A673 (cell line): Measurements from ENCODE around the gene SERTAD1. TPM values are rescaled to one million over a fixed set of nuclear protein-coding genes. Genes with fewer than 3 reads are reported as not detected.
"Not testable (repeated sequence)": the region's sequence is repeated elsewhere in the genome, so short reads cannot be mapped to it uniquely, and the experiment has no call there.

Experiments
- BruUV-seq: library from RNA; stranded (reverse); fragments of 400-500 nt; replicated peaks from 2 replicates; lab custom pipeline; 2021; lab: Mats Ljungman, UMichigan
- CTCF ChIA-PET: fragments of 300-600 bp; sonication (Branson Sonifier 250); formaldehyde crosslinking; loops from one replicate; lab custom pipeline; 2022; ENCODE audit warnings: antibody characterized with exemption; lab: Charles Lee
- POLR2A ChIA-PET: fragments of 300-600 bp; sonication (Branson Sonifier 250); formaldehyde crosslinking; loops from one replicate; lab custom pipeline; 2022; ENCODE audit warnings: antibody characterized with exemption; ENCODE audit not compliant: low non-redundant PET; lab: Charles Lee
- DNase-seq: peaks from one replicate; pipeline ENCODE4 v3.0.0-alpha.2; 2015; ENCODE audit warnings: low spot score
- H3K27ac ChIP-seq: fragments of 200-600 bp; sonication (generic); 2 replicates; pipeline ENCODE4 v1.5.1; 2016; ENCODE audit warnings: mixed run types, low read depth, mild to moderate bottlenecking, mixed read lengths, antibody characterized with exemption, low read length; ENCODE audit not compliant: poor library complexity, severe bottlenecking
- H3K27me3 ChIP-seq: fragments of 200-600 bp; sonication (generic); replicated peaks from 2 replicates; pipeline ENCODE4 v1.6.1; 2017; ENCODE audit warnings: mixed run types, low read depth, mild to moderate bottlenecking, mixed read lengths, antibody characterized with exemption, low read length; ENCODE audit not compliant: insufficient read depth, poor library complexity
- H3K36me3 ChIP-seq: fragments of 200-600 bp; sonication (generic); 2 replicates; pipeline ENCODE4 v1.6.1; 2016; ENCODE audit warnings: mixed run types, mild to moderate bottlenecking, mixed read lengths, antibody characterized with exemption, low read length; ENCODE audit not compliant: insufficient read depth, poor library complexity, severe bottlenecking
- H3K4me1 ChIP-seq: fragments of 200-600 bp; sonication (generic); 2 replicates; pipeline ENCODE4 v1.6.1; 2017; ENCODE audit warnings: mixed run types, mild to moderate bottlenecking, mixed read lengths, antibody characterized with exemption, low read length; ENCODE audit not compliant: insufficient read depth, poor library complexity, severe bottlenecking
- H3K4me3 ChIP-seq: fragments of 200-600 bp; sonication (generic); 2 replicates; pipeline ENCODE4 v1.5.1; 2016; ENCODE audit warnings: low read depth, mixed run types, mild to moderate bottlenecking, mixed read lengths, low read length; ENCODE audit not compliant: poor library complexity, severe bottlenecking
- H3K9me3 ChIP-seq: fragments of 200-600 bp; sonication (generic); 2 replicates; pipeline ENCODE4 v1.6.1; 2016; ENCODE audit warnings: mixed run types, low read depth, mild to moderate bottlenecking, mixed read lengths, antibody characterized with exemption, low read length; ENCODE audit not compliant: poor library complexity, severe bottlenecking
- CTCF ChIP-seq: fragments of 300-800, 200-600 bp; sonication (generic); conservative IDR thresholded peaks from 2 replicates; pipeline ENCODE4 v1.5.1; 2017; ENCODE audit warnings: low read depth, mild to moderate bottlenecking, antibody characterized with exemption, low read length, moderate library complexity, mixed read lengths
- EZH2 ChIP-seq: fragments of 200-600 bp; sonication (generic); IDR thresholded peaks from 2 replicates; pipeline ENCODE4 v1.6.1; 2017; ENCODE audit warnings: borderline replicate concordance, low read depth, mild to moderate bottlenecking, mixed read lengths, antibody characterized with exemption, low read length; ENCODE audit not compliant: poor library complexity, severe bottlenecking
- intact Hi-C: fragments of 100-400 bp; cut with micrococcal nuclease; formaldehyde crosslinking; loops from one replicate; pipeline ENCODE4 v1.10.0; 2022; ENCODE audit not compliant: unreplicated experiment
- total RNA-seq: library from RNA; stranded (reverse); gene quantifications from 2 replicates; pipeline ENCODE4 v1.2.3, GENCODE V29; 2021

SERTAD1 gene
- total RNA-seq, 1 experiment from 2014 or later = 16.5 TPM

- DNase-seq = no peak
- no peaks in the 10 kb centered on the region for H3K9me3 ChIP-seq
- no peak overlapping the region for H3K27ac ChIP-seq
- ChIA-PET CTCF (interaction anchor here (0.9 kb wide), 1 partner anchor 317 kb away, joined by 4 read pairs; no protein-coding TSS in a partner anchor), POLR2A (interaction anchor here (0.9 kb wide), 1 partner anchor 8 kb away, joined by 11 read pairs; the partner anchor contains the start of gene BLVRB)
- no peaks in the 10 kb centered on the region for H3K36me3 ChIP-seq
- no peaks in the 10 kb centered on the region for H3K4me1 ChIP-seq
- no peaks in the 10 kb centered on the region for H3K27me3 ChIP-seq
- TF ChIP-seq CTCF = no peak
- no TSS peak for BruUV-seq
- intact Hi-C loops = no loop called here
- no peak overlapping the region for H3K4me3 ChIP-seq
These were observed 31.3 kb upstream of the SERTAD1 start for GRCh38 chr19:40457048-40457447.

- intact Hi-C loops, H3K4me1 ChIP-seq, H3K27me3 ChIP-seq, DNase-seq, H3K36me3 ChIP-seq, BruUV-seq, H3K9me3 ChIP-seq, H3K27ac ChIP-seq, H3K4me3 ChIP-seq: not testable (repeated sequence)
- ChIA-PET CTCF (interaction anchor here (1.0 kb wide), 1 partner anchor 11 kb away, joined by 3 read pairs; no protein-coding TSS in a partner anchor), POLR2A (interaction anchor here (0.7 kb wide), 1 partner anchor 9 kb away, joined by 4 read pairs; no protein-coding TSS in a partner anchor)
These were observed 28.2 kb upstream of the SERTAD1 start for GRCh38 chr19:40453943-40454342.

- Histone ChIP-seq H3K4me1 (no peaks in the 10 kb centered on the region), H3K27ac (no peak overlapping the region), H3K4me3 (no peak overlapping the region), H3K27me3 (no peaks in the 10 kb centered on the region), H3K9me3 (no peaks in the 10 kb centered on the region), H3K36me3 (no peaks in the 10 kb centered on the region)
- no TSS peak for BruUV-seq
- no peak for DNase-seq
- intact Hi-C loops = no loop called here
- TF ChIP-seq CTCF = no peak
- no peak for TF ChIP-seq EZH2
- ChIA-PET POLR2A (no interaction called here), CTCF (interaction anchor here (1.0 kb wide), 1 partner anchor 11 kb away, joined by 3 read pairs; no protein-coding TSS in a partner anchor)
These were observed 27.5 kb upstream of the SERTAD1 start for GRCh38 chr19:40453151-40453735.

- intact Hi-C loops = no loop called here
- ChIA-PET CTCF (no interaction called here), POLR2A (no interaction called here)
- no peak for DNase-seq
- Histone ChIP-seq H3K36me3 (no peaks in the 10 kb centered on the region), H3K27ac (no peak overlapping the region), H3K4me3 (no peak overlapping the region), H3K27me3 (no peaks in the 10 kb centered on the region), H3K9me3 (no peaks in the 10 kb centered on the region), H3K4me1 (no peaks in the 10 kb centered on the region)
- TF ChIP-seq EZH2 (no peak), CTCF (no peak)
- BruUV-seq = no TSS peak
These were observed 26.2 kb upstream of the SERTAD1 start for GRCh38 chr19:40452016-40452415.
